SJSA1 (cell line): ENCODE measurements around the gene TNFRSF18. TPM values are rescaled to one million over a fixed set of nuclear protein-coding genes. Genes with fewer than 3 reads are reported as not detected.

Source experiments
- DNase-seq, 2 experiments: peaks; one replicate each; pipeline ENCODE4 v3.0.0-alpha.2; 2015 to 2020; ENCODE audit warnings: low spot score in 2 of 2, low read depth in 1 of 2
- H3K27ac ChIP-seq: fragments of 250-450 bp; sonication (Bioruptor Pico); 2 replicates; pipeline ENCODE4 v1.5.1; 2020; ENCODE audit warnings: mild to moderate bottlenecking, moderate library complexity
- H3K27me3 ChIP-seq: fragments of 250-450 bp; sonication (Bioruptor Pico); replicated peaks from 2 replicates; pipeline ENCODE4 v1.5.1; 2020; ENCODE audit warnings: mild to moderate bottlenecking, moderate library complexity
- H3K36me3 ChIP-seq: fragments of 250-450 bp; sonication (Bioruptor Pico); 2 replicates; pipeline ENCODE4 v1.5.1; 2020; ENCODE audit warnings: mild to moderate bottlenecking
- H3K4me1 ChIP-seq: fragments of 250-450 bp; sonication (Bioruptor Pico); replicated peaks from 2 replicates; pipeline ENCODE4 v1.6.1; 2021; ENCODE audit warnings: mild to moderate bottlenecking
- H3K4me3 ChIP-seq: fragments of 250-450 bp; sonication (Bioruptor Pico); 2 replicates; pipeline ENCODE4 v1.5.1; 2020; ENCODE audit warnings: mild to moderate bottlenecking
- H3K9me3 ChIP-seq: fragments of 250-450 bp; sonication (Bioruptor Pico); replicated peaks from 2 replicates; pipeline ENCODE4 v1.5.1; 2020; ENCODE audit warnings: mild to moderate bottlenecking
- total RNA-seq: library from RNA; depleted of rRNA; stranded (reverse); fragments of >200 nt; shearing (Covaris generic); gene quantifications from 2 replicates; pipeline ENCODE4 v1.2.3, GENCODE V29; 2014

TNFRSF18 gene
- total RNA-seq, 1 experiment from 2014 or later, result not detected

- no peak overlapping the region for H3K27ac ChIP-seq
- no peaks in the 10 kb centered on the region for H3K36me3 ChIP-seq
- H3K27me3 ChIP-seq, result no peaks in the 10 kb centered on the region
- H3K4me1 ChIP-seq, result no peaks in the 10 kb centered on the region
- DNase-seq, result no peak
- no peaks in the 10 kb centered on the region for H3K9me3 ChIP-seq
- no peak overlapping the region for H3K4me3 ChIP-seq
Observed at GRCh38 chr1:1244192-1244811, 37.9 kb upstream of the TNFRSF18 start.

DNA sequence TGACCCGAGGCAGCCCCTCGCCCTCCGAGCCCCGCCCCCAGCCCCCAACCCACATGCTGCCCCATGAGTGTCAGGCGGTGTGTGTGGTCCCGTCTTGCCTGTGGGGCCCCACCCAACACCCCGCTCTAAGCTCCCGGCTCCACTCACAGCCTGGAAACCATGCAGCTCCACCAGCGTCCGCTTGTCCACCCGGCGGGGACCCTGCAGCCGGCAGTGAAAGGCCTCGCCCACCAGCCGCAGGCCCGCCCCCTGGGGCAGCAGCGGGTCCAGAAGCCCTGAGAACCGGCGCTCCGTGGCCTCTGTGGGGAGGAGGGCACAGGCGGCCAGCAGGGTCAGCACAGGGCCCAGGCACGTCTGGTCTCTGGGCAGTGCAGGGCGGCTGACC is 37.4 kb upstream of the TNFRSF18 start:
- Histone ChIP-seq H3K27ac (no peak overlapping the region), H3K4me3 (no peak overlapping the region), H3K4me1 (no peaks in the 10 kb centered on the region), H3K27me3 (no peaks in the 10 kb centered on the region), H3K9me3 (no peaks in the 10 kb centered on the region), H3K36me3 (no peaks in the 10 kb centered on the region)
- no peak for DNase-seq

DNA sequence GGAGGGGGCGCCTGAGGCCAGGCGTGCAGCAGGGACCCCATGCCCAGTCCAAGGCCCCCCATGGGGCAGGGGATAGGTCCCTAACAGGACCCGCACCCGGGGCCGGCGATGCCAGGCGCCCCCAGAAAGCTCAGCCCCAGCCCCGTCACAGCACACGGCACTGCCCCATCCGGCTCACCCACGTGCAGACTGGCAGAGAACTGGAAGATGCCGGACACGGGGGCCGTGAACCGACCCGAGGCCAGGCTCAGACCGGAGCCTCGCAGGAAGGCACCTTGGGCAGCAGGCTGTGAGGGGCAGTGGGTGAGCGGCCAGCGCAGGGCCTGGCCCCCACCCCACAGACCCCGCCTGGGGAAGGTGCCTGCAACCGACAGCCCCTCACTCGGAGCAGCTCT is 36.9 kb upstream of the TNFRSF18 start:
- Histone ChIP-seq H3K36me3 (no peaks in the 10 kb centered on the region), H3K27me3 (no peaks in the 10 kb centered on the region), H3K9me3 (no peaks in the 10 kb centered on the region), H3K27ac (no peak overlapping the region), H3K4me3 (no peak overlapping the region), H3K4me1 (no peaks in the 10 kb centered on the region)
- no peak for DNase-seq

GRCh38 chr1:1242461-1243265 is 36.3 kb upstream of the TNFRSF18 start:
- H3K4me1 ChIP-seq, result no peaks in the 10 kb centered on the region
- H3K27ac ChIP-seq, result no peak overlapping the region
- no peak for DNase-seq
- H3K36me3 ChIP-seq, result no peaks in the 10 kb centered on the region
- H3K27me3 ChIP-seq, result no peaks in the 10 kb centered on the region
- no peak overlapping the region for H3K4me3 ChIP-seq
- no peaks in the 10 kb centered on the region for H3K9me3 ChIP-seq

GRCh38 chr1:1241588-1242219 is 35.3 kb upstream of the TNFRSF18 start:
- H3K27me3 ChIP-seq, result no peaks in the 10 kb centered on the region
- no peaks in the 10 kb centered on the region for H3K9me3 ChIP-seq
- DNase-seq, result no peak
- H3K4me3 ChIP-seq, result no peak overlapping the region
- H3K36me3 ChIP-seq, result no peaks in the 10 kb centered on the region
- no peak overlapping the region for H3K27ac ChIP-seq
- no peaks in the 10 kb centered on the region for H3K4me1 ChIP-seq

GRCh38 chr1:1240822-1241587 is 34.6 kb upstream of the TNFRSF18 start:
- Histone ChIP-seq H3K27ac (no peak overlapping the region), H3K4me3 (no peak overlapping the region), H3K27me3 (no peaks in the 10 kb centered on the region), H3K36me3 (no peaks in the 10 kb centered on the region), H3K9me3 (no peaks in the 10 kb centered on the region), H3K4me1 (no peaks in the 10 kb centered on the region)
- no peak for DNase-seq

GRCh38 chr1:1240348-1240732 is 33.9 kb upstream of the TNFRSF18 start:
- no peak overlapping the region for H3K27ac ChIP-seq
- H3K9me3 ChIP-seq, result no peaks in the 10 kb centered on the region
- H3K27me3 ChIP-seq, result no peaks in the 10 kb centered on the region
- H3K4me3 ChIP-seq, result no peak overlapping the region
- H3K4me1 ChIP-seq, result no peaks in the 10 kb centered on the region
- H3K36me3 ChIP-seq, result no peaks in the 10 kb centered on the region
- no peak for DNase-seq

- no peak overlapping the region for H3K27ac ChIP-seq
- no peak for DNase-seq
- H3K4me1 ChIP-seq, result no peaks in the 10 kb centered on the region
- no peaks in the 10 kb centered on the region for H3K36me3 ChIP-seq
- no peaks in the 10 kb centered on the region for H3K27me3 ChIP-seq
- H3K9me3 ChIP-seq, result no peaks in the 10 kb centered on the region
- no peak overlapping the region for H3K4me3 ChIP-seq
Observed at GRCh38 chr1:1239614-1240347, 33.4 kb upstream of the TNFRSF18 start.

DNA sequence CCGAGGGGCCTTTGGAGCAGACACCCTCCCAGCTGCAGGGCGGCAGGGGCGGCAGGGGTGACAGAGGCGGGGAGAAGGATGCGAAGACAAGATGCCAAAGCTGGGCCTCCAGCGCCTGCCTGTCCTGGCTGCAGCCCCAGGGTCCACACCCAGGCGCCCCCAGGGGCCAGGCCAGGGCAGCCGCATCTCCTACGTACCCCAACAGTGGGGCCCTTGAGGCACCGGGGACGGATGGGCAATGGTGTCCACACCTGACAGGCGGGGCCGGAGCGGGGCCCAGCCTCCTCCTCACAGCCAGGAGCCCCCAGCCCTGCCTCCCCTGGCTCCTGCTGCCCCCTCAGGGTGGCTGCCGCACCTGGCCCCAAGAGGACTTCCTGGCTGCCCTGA is 32.8 kb upstream of the TNFRSF18 start:
- no peaks in the 10 kb centered on the region for H3K27me3 ChIP-seq
- H3K36me3 ChIP-seq, result peaks cover 4% of the 10 kb centered on the region
- H3K4me3 ChIP-seq, result no peak overlapping the region
- H3K4me1 ChIP-seq, result no peaks in the 10 kb centered on the region
- H3K27ac ChIP-seq, result no peak overlapping the region
- no peak for DNase-seq
- H3K9me3 ChIP-seq, result no peaks in the 10 kb centered on the region

- H3K27me3 ChIP-seq, result no peaks in the 10 kb centered on the region
- no peak overlapping the region for H3K27ac ChIP-seq
- no peaks in the 10 kb centered on the region for H3K9me3 ChIP-seq
Observed at GRCh38 chr1:1238702-1239178, 32.3 kb upstream of the TNFRSF18 start.

DNA sequence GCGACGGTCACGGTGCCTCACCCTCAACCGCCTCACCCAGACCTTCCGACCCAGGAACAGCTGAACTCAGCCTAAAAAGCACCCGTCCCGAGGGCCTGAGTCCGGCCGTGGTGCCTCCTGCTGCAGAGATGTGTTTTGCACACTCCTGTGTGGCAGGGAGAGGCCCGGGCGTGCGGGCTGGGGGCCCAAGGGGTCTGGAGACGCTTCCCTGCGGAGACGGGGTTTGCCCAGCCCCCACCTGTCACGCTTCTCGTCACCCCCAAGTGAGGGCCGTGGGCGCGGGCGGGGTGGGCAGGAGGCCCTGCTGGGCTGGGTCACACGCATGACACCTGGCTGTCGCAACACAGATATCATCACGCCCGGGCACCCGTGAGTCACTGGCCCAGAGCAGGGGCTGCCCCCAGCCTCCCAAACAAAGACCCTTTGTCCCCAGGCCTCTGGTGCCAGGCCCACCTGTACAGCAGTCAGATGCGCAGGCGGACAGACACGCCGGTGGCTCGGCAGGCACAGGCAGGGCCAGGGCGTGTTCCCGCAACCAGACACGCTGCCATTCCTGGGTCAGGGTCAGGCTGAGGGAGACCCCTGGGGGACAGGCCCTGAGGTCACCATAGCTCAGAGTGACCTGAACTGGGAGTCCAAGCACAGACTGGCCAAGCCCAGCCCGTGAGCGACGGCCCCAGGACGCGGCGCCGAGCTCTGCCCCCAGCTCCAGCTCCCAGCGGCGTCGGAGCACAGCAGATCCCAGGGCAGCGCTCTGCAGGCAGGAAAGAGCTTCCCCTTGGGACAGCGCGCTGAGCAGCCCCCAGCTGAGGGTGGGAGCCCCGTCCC is 31.7 kb upstream of the TNFRSF18 start:
- H3K27me3 ChIP-seq, result no peaks in the 10 kb centered on the region
- H3K4me3 ChIP-seq, result no peak overlapping the region
- H3K4me1 ChIP-seq, result peaks cover 2% of the 10 kb centered on the region
- H3K36me3 ChIP-seq, result peaks cover 14% of the 10 kb centered on the region
- no peak overlapping the region for H3K27ac ChIP-seq
- DNase-seq, result no peak
- peaks cover 1% of the 10 kb centered on the region; the same call in 1 of the 2 replicates for H3K9me3 ChIP-seq

More at GRCh38 chr1:1238702-1239178, 32.3 kb upstream of the TNFRSF18 start:
- Histone ChIP-seq H3K4me3 (no peak overlapping the region), H3K36me3 (peaks cover 9% of the 10 kb centered on the region), H3K4me1 (no peaks in the 10 kb centered on the region)
- no peak for DNase-seq

DNA sequence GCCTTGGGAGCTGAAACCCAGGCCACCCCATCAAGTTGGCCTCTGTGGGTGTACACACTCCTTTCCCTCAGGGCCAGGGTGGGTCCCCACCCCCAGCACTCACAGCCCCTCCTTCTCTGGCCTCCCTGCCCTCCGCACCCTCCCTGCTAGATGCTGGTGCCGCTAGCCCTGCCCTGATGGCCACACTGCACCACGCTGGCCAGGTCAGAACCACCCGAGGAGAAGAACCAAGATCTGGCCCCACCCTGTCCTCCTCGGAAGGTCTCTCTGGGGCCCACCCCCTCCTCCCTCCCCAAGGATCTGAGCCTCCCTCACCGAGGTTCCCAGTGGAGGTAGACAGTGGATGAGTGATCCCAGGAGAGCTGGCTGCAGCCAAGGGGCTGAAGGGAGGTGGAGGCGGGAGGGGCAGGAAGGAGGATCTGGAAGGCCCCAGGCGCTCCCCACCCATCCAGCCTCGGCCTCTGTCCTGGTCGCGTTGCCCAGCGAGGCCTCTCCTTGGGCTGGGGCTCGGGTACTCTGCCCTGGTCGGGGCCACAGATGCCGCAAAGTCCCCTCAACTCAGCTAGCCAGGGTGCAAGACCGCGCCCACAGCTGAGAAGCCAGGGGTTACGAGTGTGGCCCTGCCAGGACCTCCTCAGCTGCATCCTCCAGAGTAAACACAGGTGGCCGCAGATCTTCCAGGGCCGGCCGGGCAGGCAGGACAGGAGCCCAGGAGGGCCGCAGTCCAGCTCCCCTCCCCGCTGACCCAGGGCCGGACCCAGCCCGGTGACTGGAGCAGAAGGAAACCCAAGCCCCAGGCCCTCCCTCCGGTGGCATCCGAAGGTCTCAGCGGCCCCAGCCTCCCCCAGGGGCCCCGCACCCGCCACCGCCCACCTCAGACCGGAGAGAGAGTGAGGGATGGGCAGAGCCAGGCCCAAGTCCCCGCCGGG is 30.8 kb upstream of the TNFRSF18 start:
- Histone ChIP-seq H3K36me3 (peaks cover 18% of the 10 kb centered on the region), H3K4me3 (no peak overlapping the region), H3K27me3 (no peaks in the 10 kb centered on the region), H3K4me1 (peaks cover 11% of the 10 kb centered on the region), H3K9me3 (peaks cover 5% of the 10 kb centered on the region; the same call in 1 of the 2 replicates), H3K27ac (no peak overlapping the region)
- DNase-seq, result no peak
